HuH-7.5 (cell line): Measurements from ENCODE around the gene NR4A2.

ENCODE experiments used
- DNase-seq: peaks from one replicate; pipeline ENCODE4 v3.0.0; 2011; ENCODE audit warnings: low spot score

The NR4A2 gene

GRCh38 chr2:156339865-156340264 lies 7.3 kb upstream of the NR4A2 start:
- DNase-seq = no peak

GRCh38 chr2:156339110-156339847 lies 6.8 kb upstream of the NR4A2 start:
- no peak for DNase-seq

- no peak for DNase-seq
Measured at GRCh38 chr2:156338578-156338977, 6.1 kb upstream of the NR4A2 start.

- peak; percentile 70 for DNase-seq
Measured at GRCh38 chr2:156334496-156335478, 2.3 kb upstream of the NR4A2 start.

GRCh38 chr2:156333951-156334495 lies 1.5 kb upstream of the NR4A2 start:
- DNase-seq = peak; percentile 60

- peak; percentile 48 for DNase-seq
Measured at GRCh38 chr2:156333274-156333950, 891 bp upstream of the NR4A2 start.

- no peak for DNase-seq
Measured at GRCh38 chr2:156332284-156332533, 312 bp downstream of the NR4A2 start.

GRCh38 chr2:156331572-156332283 lies 793 bp downstream of the NR4A2 start:
- peak; percentile 88 for DNase-seq

GRCh38 chr2:156329927-156330726 lies 2.4 kb downstream of the NR4A2 start:
- DNase-seq = no peak

GRCh38 chr2:156329031-156329926 lies 3.2 kb downstream of the NR4A2 start:
- DNase-seq = no peak

GRCh38 chr2:156327835-156328695 lies 4.5 kb downstream of the NR4A2 start:
- DNase-seq = no peak

GRCh38 chr2:156326526-156327095 lies 5.9 kb downstream of the NR4A2 start:
- no peak for DNase-seq

- no peak for DNase-seq
Measured at GRCh38 chr2:156325688-156326525, 6.6 kb downstream of the NR4A2 start.

GRCh38 chr2:156323754-156324153 lies 8.8 kb downstream of the NR4A2 start:
- DNase-seq = no peak

GRCh38 chr2:156322686-156323231 lies 9.8 kb downstream of the NR4A2 start:
- DNase-seq = no peak

- no peak for DNase-seq
Measured at GRCh38 chr2:156322051-156322685, 10.4 kb downstream of the NR4A2 start.
